ENCODE data around the gene PEX7.
"Not testable (repeated sequence)": the region's sequence is repeated elsewhere in the genome, so short reads cannot be mapped to it uniquely, and the experiment has no call there.

Gene PEX7

GRCh38 chr6:136846477-136846876 lies 24.1 kb downstream of the PEX7 start:
- not testable (repeated sequence) for DNase-seq

DNA sequence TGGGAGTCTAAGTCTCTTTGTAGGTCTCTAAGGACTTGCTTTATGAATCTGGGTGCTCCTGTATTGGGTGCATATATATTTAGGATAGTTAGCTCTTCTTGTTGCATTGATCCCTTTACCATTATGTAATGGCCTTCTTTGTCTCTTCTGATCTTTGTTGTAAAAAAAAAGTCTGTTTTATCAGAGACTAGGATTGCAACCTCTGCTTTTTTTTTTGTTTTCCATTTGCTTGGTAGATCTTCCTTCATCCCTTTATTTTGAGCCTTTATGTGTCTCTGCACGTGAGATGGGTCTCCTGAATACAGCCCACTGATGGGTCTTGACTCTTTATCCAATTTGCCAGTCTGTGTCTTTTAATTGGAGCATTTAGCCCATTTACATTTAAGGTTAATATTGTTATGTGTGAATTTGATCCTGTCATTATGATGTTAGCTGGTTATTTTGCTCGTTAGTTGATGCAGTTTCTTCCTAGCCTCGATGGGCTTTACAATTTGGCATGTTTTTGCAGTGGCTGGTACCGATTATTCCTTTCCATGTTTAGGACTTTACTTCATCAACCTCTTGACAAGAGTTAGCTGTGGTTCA lies 27.7 kb downstream of the PEX7 start:
- DNase-seq: not testable (repeated sequence)

DNA sequence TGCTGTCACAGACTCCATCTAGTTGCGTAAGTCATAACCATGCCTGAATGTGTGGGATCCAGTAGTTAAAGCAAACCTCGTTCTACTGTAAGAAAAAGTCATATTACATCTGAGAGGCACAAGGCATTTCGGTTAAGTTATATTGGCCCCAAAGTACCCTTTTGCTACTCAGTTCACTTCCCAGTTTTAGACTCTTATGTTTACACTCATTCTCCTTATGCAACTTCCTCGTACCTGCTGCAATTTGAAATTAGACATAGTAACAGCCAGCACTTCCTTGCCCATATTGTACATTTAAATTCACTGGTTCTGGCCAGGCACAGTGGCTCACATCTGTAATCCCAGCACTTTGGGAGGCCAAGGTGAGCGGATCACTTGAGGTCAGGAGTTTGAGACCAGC lies 37.0 kb downstream of the PEX7 start:
- no peak for DNase-seq

DNA sequence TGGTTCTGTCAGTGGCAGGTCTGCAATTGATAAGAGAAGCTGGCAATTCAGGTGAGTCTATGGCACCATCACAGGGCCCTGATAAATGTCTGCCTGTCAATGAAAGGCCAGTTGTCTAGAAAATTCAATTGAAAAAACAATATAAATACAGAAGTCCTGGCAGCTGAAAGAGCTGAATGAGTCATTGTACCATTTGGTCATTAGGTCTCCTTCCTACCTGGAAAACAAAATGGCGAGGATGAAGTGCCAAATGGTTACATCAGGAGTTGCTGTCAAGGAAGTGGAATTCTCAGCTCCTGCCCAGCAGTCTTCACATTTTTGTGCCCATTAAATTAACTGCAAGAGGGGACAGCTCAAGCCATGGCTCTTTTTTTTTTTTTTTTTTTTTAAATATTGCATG lies 37.7 kb downstream of the PEX7 start:
- DNase-seq: no peak

DNA sequence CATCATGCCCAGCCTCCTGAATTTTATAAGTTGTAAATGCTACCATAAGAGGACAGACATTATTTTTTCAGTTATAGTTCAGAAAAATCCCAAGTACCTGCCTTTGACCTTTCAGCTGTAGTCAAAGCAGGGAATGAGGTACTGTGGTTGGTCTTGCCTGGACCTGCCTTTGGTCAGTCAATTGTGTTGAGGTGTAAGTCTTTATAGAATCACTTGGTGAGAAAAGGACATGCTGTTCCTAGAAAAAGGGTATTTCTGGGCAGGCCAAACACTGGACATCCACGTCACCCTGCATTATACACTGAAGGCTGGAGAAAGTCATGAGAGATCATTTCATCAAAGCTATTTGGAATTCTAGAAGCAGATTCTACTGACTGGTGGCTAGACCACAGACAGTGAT lies 40.3 kb downstream of the PEX7 start:
- DNase-seq: no peak

- DNase-seq: no peak
Measured at GRCh38 chr6:136863752-136864151, 41.4 kb downstream of the PEX7 start.

DNA sequence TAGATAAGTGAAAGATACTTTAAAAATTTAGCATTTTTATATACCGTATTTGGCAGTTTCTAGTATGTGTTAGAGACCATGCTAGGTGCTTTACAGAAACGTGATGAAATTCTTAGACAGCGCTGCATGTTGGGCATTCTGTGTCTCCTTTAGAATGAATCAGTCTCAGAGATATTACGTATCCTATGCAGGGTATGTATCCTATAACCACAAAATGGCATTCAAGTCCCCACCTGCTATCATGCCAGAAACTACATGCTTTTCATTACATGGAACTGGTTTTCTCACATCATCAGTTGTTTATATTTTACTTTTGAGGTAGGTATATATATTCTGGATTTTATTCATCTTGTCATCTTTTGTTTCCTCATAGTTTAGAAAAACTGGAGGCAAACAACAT lies 42.3 kb downstream of the PEX7 start:
- DNase-seq: no peak

DNA sequence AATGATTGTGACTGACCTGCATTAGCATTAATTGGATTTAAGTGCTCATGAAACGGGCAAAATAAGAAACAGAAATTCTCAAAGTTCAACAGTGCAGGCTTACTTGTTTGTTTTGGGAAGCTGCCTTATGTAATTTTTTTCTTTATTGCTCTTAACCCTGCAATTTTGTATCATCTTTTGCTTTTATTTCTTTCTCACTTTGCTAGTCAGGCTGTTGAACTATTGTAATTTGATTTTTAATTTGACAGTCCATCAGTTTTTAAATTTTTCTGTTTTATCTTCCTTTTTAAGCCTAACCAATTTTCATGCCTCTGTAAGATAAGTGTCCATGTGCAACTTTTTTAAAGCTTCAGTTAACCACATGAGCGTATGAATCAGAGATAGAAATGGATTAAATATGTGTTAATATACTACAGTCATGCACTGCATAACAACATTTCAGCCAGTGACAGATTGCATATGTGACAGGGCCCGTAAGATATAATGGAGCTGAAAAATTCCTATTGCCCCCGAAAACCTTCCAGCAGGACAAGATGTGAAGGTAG lies 44.6 kb downstream of the PEX7 start:
- no peak for DNase-seq

- no peak for DNase-seq
Measured at GRCh38 chr6:136869451-136869850, 47.1 kb downstream of the PEX7 start.

GRCh38 chr6:136873748-136874147 lies 51.4 kb downstream of the PEX7 start:
- DNase-seq: no peak

GRCh38 chr6:136876469-136876868 lies 54.1 kb downstream of the PEX7 start:
- DNase-seq: not testable (repeated sequence)

DNA sequence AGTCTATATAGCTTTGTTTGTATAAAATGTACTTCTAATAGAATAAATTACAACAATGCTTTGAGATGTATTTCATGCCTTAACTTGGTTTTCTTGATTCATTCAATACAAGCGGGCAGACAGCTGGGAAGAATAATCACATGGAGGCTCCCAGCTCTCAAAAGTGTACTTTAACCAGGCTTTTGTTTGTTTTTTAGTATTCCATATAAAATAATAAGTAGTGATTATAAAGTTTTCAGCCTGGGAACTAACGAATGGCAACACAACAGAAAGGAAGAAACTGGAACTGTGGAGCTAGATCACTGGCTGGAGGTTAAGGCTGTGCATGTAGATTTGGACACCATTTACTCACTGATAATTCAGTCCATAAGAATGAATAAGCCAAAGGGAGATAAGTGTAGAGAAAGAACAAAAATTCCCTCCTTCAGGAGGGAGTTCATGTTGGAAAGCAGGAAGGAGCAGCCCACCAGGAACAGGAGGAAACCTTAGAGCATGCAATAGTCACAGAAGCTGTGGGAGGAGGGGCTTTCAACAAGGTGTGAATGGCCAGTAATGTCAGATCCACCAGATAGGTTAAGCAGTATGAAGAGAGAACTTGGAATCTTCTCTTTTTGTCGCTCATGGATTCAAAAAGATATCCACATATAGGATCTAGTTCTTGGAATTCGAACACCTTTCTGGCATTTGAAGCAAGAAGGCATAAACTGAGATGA lies 58.5 kb downstream of the PEX7 start:
- no peak for DNase-seq

DNA sequence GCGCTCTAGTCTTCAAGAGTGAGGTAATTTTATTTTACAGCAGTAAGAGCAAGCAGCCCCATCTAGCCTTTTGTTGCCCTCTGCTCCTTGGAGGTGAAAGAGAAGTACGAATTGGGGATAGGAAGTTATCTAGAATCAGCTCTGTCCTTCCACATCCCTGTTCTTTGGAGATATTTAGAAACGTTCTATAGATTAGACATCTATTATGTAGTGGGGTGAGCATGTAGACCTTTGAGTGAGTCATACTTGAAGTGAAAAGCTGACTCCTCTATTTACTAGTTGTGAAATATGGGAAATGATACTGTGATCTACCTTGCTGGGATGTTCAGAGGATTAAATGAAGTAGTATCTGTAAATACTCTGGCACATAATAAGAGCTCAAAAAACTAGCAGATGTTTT lies 63.7 kb downstream of the PEX7 start:
- no peak for DNase-seq

DNA sequence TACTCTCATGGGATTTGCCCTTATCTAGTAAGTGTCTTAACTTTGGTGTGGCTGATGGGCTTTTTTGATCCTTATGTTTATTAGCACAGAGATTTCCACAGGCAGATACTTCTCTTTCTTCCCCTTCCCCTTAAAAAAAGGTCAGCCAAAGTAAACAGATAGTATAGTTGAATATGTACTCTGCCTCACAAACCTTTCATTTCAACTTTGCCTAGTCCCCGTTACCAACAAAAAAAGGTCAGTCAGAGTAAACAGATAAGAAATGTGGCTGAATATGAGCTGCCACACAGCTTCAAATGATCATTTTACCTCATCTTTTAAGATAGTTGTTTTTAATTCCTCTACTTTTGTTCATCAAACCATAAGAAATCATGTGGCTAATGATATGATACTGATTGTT lies 65.6 kb downstream of the PEX7 start:
- DNase-seq: no peak

- no peak for DNase-seq
Measured at GRCh38 chr6:136889271-136890193, 67.1 kb downstream of the PEX7 start.

- DNase-seq: no peak
Measured at GRCh38 chr6:136890194-136890839, 67.9 kb downstream of the PEX7 start.

- no peak for DNase-seq
Measured at GRCh38 chr6:136890986-136891385, 68.6 kb downstream of the PEX7 start.

- no peak for DNase-seq
Measured at GRCh38 chr6:136893187-136893586, 70.8 kb downstream of the PEX7 start.

DNA sequence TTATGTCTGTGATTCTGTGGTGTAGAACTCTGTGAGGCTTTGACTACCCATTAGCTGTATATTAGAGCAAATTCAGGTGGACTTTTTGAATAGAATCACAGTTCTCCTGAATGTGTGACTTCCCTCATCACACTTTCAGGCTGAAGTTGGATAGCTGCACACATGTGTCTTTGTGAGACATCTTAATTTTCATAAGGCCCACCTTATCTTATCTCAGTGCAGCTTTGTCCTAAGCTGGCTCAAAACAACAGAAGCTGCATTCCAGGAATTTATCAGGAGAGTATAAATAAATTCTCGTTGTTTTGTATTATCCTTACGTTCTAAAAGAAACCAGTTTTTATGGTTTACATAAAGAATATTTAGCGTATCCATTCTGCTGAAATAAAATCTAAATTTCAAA lies 73.5 kb downstream of the PEX7 start:
- DNase-seq: no peak

DNA sequence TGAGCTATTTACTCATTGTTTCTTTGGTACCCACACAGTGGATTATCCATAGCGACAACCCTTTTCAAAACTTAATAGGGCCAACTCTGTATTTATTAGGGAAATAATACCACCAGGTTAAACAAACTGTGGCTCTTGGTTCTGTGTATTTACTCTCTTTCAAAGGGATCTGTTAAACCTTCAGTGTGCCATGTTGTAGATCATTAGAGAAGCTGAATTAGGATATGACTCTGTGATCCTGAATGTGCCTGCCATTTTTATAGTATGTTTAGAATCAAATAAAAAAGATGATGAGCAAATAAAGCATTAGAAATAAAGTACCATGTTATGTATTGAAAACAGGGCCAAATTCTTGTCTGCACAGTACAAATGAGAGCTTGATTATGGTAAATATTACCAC lies 74.7 kb downstream of the PEX7 start:
- no peak for DNase-seq

GRCh38 chr6:136901212-136901784 lies 78.9 kb downstream of the PEX7 start:
- DNase-seq: no peak

DNA sequence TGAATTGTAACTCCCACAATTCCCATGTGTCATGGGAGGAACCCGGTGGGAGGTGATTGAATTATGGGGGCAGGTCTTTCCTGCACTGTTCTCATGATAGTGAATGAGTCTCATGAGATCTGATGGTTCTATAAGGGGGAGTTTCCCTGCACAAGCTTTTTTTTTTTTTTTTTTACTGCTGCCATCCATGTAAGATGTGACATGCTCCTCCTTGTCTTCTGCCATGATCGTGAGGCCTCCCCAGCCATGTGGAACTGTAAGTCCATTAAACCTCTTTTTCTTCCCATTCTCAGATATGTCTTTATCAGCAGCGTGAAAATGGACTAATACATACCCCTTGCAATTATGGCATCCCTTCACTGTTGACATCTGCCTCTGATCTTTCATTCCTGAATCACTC lies 82.1 kb downstream of the PEX7 start:
- DNase-seq: not testable (repeated sequence)

DNA sequence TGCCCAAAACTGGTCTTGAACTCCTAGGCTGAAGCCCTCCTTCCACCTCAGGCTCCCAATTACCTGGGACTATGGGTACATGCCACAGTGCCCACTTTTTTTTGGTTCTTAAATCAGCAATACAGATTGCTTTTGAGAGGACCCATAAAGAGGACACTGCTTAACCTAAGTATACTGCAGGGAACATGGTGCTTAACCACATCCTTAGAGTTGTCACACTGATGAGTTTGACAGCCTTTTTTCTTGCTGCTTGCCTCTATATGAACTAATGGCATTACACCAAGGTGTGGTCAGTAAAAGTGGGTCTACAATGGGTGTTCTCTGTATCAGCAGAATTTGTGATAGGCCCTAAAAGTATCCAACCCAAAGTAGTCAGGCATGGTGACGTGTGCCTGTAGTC lies 92.6 kb downstream of the PEX7 start:
- no peak for DNase-seq

Data from islet precursor cell (in vitro differentiated cells).